CD14-positive monocyte (primary cell): ENCODE results near the gene CLRN3. TPM values are rescaled to one million over a fixed set of nuclear protein-coding genes. Genes with fewer than 3 reads are reported as not detected.

Source experiments
- DNase-seq, 3 donors: peaks; one replicate each; pipeline ENCODE4 v3.0.0-alpha.2; 2011 to 2022
- H2AFZ ChIP-seq: 2 replicates; pipeline ENCODE4 v1.6.0; 2012; ENCODE audit warnings: mild to moderate bottlenecking, low read depth, low read length, inconsistent platforms; ENCODE audit not compliant: insufficient read depth, poor library complexity, severe bottlenecking
- H3K27ac ChIP-seq, 2 donors: 1 replicate in 1 of 2; 2 replicates in 1 of 2; pipeline ENCODE4 v1.5.1; 2012 to 2013; ENCODE audit warnings: low read length in 2 of 2, control low read depth in 1 of 2, inconsistent platforms in 1 of 2, low read depth in 1 of 2, mild to moderate bottlenecking in 1 of 2
- H3K27me3 ChIP-seq, 2 donors: one replicate each; pipeline versions ENCODE4 v1.6.0 to v1.6.1; 2011 to 2013; ENCODE audit warnings: low read length in 2 of 2; ENCODE audit not compliant: control insufficient read depth in 2 of 2, insufficient read depth in 2 of 2
- H3K36me3 ChIP-seq, 2 donors: replicated peaks in 1 of 2; 1 replicate in 1 of 2; 2 replicates in 1 of 2; pipeline versions ENCODE4 v1.5.1 to v1.6.1; 2012 to 2013; ENCODE audit warnings: low read length in 2 of 2, control low read depth in 1 of 2, inconsistent platforms in 1 of 2, mild to moderate bottlenecking in 1 of 2; ENCODE audit not compliant: insufficient read depth in 2 of 2, control insufficient read depth in 1 of 2
- H3K4me1 ChIP-seq, 2 donors: 1 replicate in 1 of 2; 2 replicates in 1 of 2; pipeline versions ENCODE4 v1.5.1 to v1.6.1; 2012 to 2013; ENCODE audit warnings: low read length in 2 of 2, control low read depth in 1 of 2, inconsistent platforms in 1 of 2, mild to moderate bottlenecking in 1 of 2, moderate library complexity in 1 of 2; ENCODE audit not compliant: insufficient read depth in 2 of 2, control insufficient read depth in 1 of 2
- H3K4me2 ChIP-seq: replicated peaks from 2 replicates; pipeline ENCODE3; 2012; ENCODE audit warnings: low read length, moderate library complexity, mild to moderate bottlenecking; ENCODE audit not compliant: poor library complexity, severe bottlenecking; ENCODE audit errors: extremely low read depth
- H3K4me3 ChIP-seq, 3 experiments: fragments of 200-600 bp in 1 of 3; sonication (generic) in 1 of 3; replicated peaks in 1 of 3; 1 replicate in 2 of 3; 2 replicates in 1 of 3; pipeline ENCODE4 v1.5.1; 2011 to 2013; ENCODE audit warnings: low read length in 3 of 3, mild to moderate bottlenecking in 3 of 3, control low read depth in 2 of 3, low read depth in 2 of 3, inconsistent platforms in 1 of 3, moderate library complexity in 1 of 3
- H3K79me2 ChIP-seq: 2 replicates; pipeline ENCODE4 v1.6.0; 2012; ENCODE audit warnings: mild to moderate bottlenecking, control low read depth, inconsistent platforms, low read length, moderate library complexity; ENCODE audit not compliant: insufficient read depth
- H3K9ac ChIP-seq: 2 replicates; pipeline ENCODE4 v1.6.0; 2017; ENCODE audit warnings: low read length, mild to moderate bottlenecking; ENCODE audit not compliant: insufficient read depth, poor library complexity, severe bottlenecking
- H3K9me3 ChIP-seq, 2 donors: replicated peaks in 1 of 2; 1 replicate in 1 of 2; 2 replicates in 1 of 2; pipeline versions ENCODE4 v1.5.1 to v1.6.1; 2012 to 2013; ENCODE audit warnings: low read length in 2 of 2, control low read depth in 1 of 2; ENCODE audit not compliant: control insufficient read depth in 1 of 2, insufficient read depth in 1 of 2
- H4K20me1 ChIP-seq: 2 replicates; pipeline ENCODE4 v1.6.0; 2012; ENCODE audit warnings: mild to moderate bottlenecking, low read length, control low read depth, moderate library complexity; ENCODE audit not compliant: insufficient read depth
- H3K27ac Mint-ChIP-seq, 7 donors: one replicate each; pipeline ENCODE4 v1.8.0; 2020; ENCODE audit warnings: mild to moderate bottlenecking in 7 of 7, mixed read lengths in 7 of 7, moderate library complexity in 6 of 7, inconsistent platforms in 2 of 7
- H3K27me3 Mint-ChIP-seq, 3 donors: one replicate each; pipeline ENCODE4 v1.8.0; 2021 to 2022; ENCODE audit warnings: low read depth in 3 of 3, mild to moderate bottlenecking in 3 of 3, mixed read lengths in 3 of 3, moderate library complexity in 3 of 3, inconsistent platforms in 1 of 3
- H3K36me3 Mint-ChIP-seq, 2 donors: one replicate each; pipeline ENCODE4 v1.8.0; 2020; ENCODE audit warnings: mixed read lengths in 2 of 2, inconsistent platforms in 1 of 2, mild to moderate bottlenecking in 1 of 2
- H3K4me1 Mint-ChIP-seq: one replicate; pipeline ENCODE4 v1.8.0; 2020; ENCODE audit warnings: mild to moderate bottlenecking, mixed read lengths
- H3K4me3 Mint-ChIP-seq, 2 donors: one replicate each; pipeline ENCODE4 v1.8.0; 2020; ENCODE audit warnings: mild to moderate bottlenecking in 2 of 2, mixed read lengths in 2 of 2, moderate library complexity in 1 of 2
- H3K9me3 Mint-ChIP-seq, 7 donors: one replicate each; pipeline ENCODE4 v1.8.0; 2020 to 2022; ENCODE audit warnings: mixed read lengths in 7 of 7, mild to moderate bottlenecking in 6 of 7, moderate library complexity in 6 of 7, inconsistent platforms in 2 of 7
- WGBS: methylation state at CpG from one replicate; pipeline ENCODE4 v1.1.5; 2013; ENCODE audit warnings: missing lambda C conversion rate; ENCODE audit not compliant: insufficient coverage; 5-methylcytosine and 5-hydroxymethylcytosine counted together
- intact Hi-C, 2 donors: fragments of 100-400 bp; cut with micrococcal nuclease; formaldehyde crosslinking; loops; one replicate each; pipeline versions ENCODE4 v1.15.0 to v1.15.1; 2023
- polyA plus RNA-seq, 3 donors: library from polyadenylated mRNA; depleted of rRNA in 1 of 3; unstranded in 2 of 3; stranded (reverse) in 1 of 3; fragments of 300-500 nt in 2 of 3; fragments of >200 nt in 1 of 3; fragmentation: Illumina TruSeq in 2 of 3; gene quantifications; 1 replicate in 2 of 3; 2 replicates in 1 of 3; pipeline ENCODE4 v1.2.3, GENCODE V29; 2012 to 2021
- TF ChIP-seq, protein P1 (sequence below): fragments of 200-600 bp; IDR thresholded peaks from one replicate; pipeline ENCODE4 v1.8.0; 2022; ENCODE audit warnings: antibody characterized with exemption, mild to moderate bottlenecking

The CLRN3 gene
- polyA plus RNA-seq, 3 donors: 0.16 TPM; not detected in 2

DNA sequence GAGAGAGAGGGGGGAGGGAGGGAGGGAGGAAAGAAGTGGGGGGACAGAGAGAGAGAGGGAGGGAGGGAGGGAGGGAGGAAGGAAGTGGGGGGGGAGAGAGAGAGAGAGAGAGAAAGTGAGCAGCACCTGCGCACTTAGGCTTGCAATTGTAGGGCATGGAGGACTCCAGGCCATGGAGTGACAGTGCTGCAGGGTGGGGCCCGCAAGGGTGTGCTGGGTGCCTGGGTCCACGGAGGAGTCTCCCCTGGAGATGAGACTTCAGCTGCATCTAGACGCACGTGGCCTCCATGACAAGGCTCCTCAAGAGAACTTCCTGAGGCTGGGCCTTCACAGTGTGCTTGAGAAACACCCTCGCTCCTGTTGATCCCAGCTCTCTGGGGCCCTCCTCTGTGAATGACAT lies 44.5 kb downstream of the CLRN3 start:
- Mint-ChIP-seq H3K4me1 (peaks cover 2% of the 10 kb centered on the region), H3K36me3 (no peaks in the 10 kb centered on the region), H3K4me3 (no peak overlapping the region), H3K27me3 (peaks cover 10 to 19% (median 11%) of the 10 kb centered on the region in 3 donors), H3K27ac (no peak overlapping the region), H3K9me3 (peaks cover 0 to 5% (median 2%) of the 10 kb centered on the region in 7 donors)
- intact Hi-C loops: no loop called here
- Histone ChIP-seq H3K27me3 (peaks cover 0 to 4% of the 10 kb centered on the region in 2 donors), H3K27ac (no peak overlapping the region), H3K4me2 (no peak overlapping the region), H3K36me3 (no peaks in the 10 kb centered on the region), H3K4me3 (no peak overlapping the region), H3K9ac (no peak overlapping the region), H2AFZ (no peak overlapping the region), H3K9me3 (no peaks in the 10 kb centered on the region), H3K79me2 (no peaks in the 10 kb centered on the region), H4K20me1 (no peaks in the 10 kb centered on the region), H3K4me1 (no peaks in the 10 kb centered on the region)
- TF ChIP-seq, protein P1, sequence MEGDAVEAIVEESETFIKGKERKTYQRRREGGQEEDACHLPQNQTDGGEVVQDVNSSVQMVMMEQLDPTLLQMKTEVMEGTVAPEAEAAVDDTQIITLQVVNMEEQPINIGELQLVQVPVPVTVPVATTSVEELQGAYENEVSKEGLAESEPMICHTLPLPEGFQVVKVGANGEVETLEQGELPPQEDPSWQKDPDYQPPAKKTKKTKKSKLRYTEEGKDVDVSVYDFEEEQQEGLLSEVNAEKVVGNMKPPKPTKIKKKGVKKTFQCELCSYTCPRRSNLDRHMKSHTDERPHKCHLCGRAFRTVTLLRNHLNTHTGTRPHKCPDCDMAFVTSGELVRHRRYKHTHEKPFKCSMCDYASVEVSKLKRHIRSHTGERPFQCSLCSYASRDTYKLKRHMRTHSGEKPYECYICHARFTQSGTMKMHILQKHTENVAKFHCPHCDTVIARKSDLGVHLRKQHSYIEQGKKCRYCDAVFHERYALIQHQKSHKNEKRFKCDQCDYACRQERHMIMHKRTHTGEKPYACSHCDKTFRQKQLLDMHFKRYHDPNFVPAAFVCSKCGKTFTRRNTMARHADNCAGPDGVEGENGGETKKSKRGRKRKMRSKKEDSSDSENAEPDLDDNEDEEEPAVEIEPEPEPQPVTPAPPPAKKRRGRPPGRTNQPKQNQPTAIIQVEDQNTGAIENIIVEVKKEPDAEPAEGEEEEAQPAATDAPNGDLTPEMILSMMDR: no peak
- 79% methylated on average over 5 of the region's 6 CpGs for WGBS
- DNase-seq: no peak

DNA sequence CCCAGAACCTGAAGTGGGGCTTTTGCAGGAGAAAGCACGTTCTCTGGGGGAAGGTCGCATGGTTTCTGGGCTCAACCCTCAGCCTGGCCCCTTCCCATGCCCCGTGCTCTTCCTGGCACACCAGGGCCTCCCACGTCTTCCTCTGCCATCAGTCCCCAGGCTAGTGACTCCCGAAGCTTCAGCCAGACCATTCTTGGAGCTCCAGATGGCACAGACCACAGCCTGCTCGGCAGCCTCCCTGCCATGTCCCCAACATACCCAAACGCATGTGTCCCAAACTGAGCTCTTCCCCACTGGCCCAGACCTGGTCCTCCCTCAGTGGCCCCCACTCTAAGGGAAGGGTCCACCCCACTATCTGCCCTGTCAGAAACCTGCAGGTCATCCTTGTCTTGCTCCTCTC lies 47.0 kb downstream of the CLRN3 start:
- Mint-ChIP-seq H3K27ac (peak overlapping the region in 1 of 7 donors; percentile 14), H3K4me1 (peaks cover 2% of the 10 kb centered on the region), H3K27me3 (peaks cover 8 to 15% (median 11%) of the 10 kb centered on the region in 3 donors), H3K9me3 (peaks cover 0 to 5% (median 2%) of the 10 kb centered on the region in 7 donors), H3K4me3 (no peak overlapping the region), H3K36me3 (no peaks in the 10 kb centered on the region)
- TF ChIP-seq, protein P1: no peak
- Histone ChIP-seq H3K9ac (no peak overlapping the region), H3K4me1 (no peaks in the 10 kb centered on the region), H3K4me3 (no peak overlapping the region), H3K4me2 (no peak overlapping the region), H3K27ac (no peak overlapping the region), H4K20me1 (no peaks in the 10 kb centered on the region), H2AFZ (no peak overlapping the region), H3K79me2 (no peaks in the 10 kb centered on the region), H3K36me3 (no peaks in the 10 kb centered on the region), H3K27me3 (peaks cover 0 to 4% of the 10 kb centered on the region in 2 donors), H3K9me3 (no peaks in the 10 kb centered on the region)
- intact Hi-C loops: no loop called here
- 60% methylated on average over 7 of the region's 7 CpGs for WGBS
- DNase-seq: no peak
